Sigmoid colon (tissue), 4 donors: ENCODE data around the gene TOX2.

ENCODE experiments used
- CTCF ChIP-seq, 4 experiments: fragments of 450-650 bp in 3 of 4; fragments of 200-600 bp in 1 of 4; IDR thresholded peaks; one replicate each; pipeline ENCODE4 v1.5.1; 2016 to 2019; ENCODE audit warnings: antibody characterized with exemption in 4 of 4, mild to moderate bottlenecking in 3 of 4, moderate library complexity in 2 of 4
- EP300 ChIP-seq, 4 donors: sonication (generic); formaldehyde crosslinking; IDR thresholded peaks; one replicate each; pipeline ENCODE4 v1.6.1; 2017; ENCODE audit warnings: antibody characterized with exemption in 4 of 4
- POLR2A ChIP-seq, 2 donors: fragments of 450-650 bp; IDR thresholded peaks; one replicate each; pipeline ENCODE4 v1.6.1; 2016; ENCODE audit warnings: antibody characterized with exemption in 2 of 2, mild to moderate bottlenecking in 2 of 2, moderate library complexity in 2 of 2
- POLR2AphosphoS5 ChIP-seq, 4 donors: sonication (generic); formaldehyde crosslinking; IDR thresholded peaks; one replicate each; pipeline ENCODE4 v1.6.1; 2017; ENCODE audit warnings: antibody characterized with exemption in 4 of 4

GRCh38 chr20:44083220-44083933, 168.7 kb downstream of the TOX2 start:
- TF ChIP-seq CTCF (IDR thresholded peaks at IDR 0.05) (no peak), POLR2AphosphoS5 (IDR thresholded peaks at IDR 0.05) (no peak), EP300 (IDR thresholded peaks at IDR 0.05) (no peak), POLR2A (IDR thresholded peaks at IDR 0.05) (no peak)
